Gastroesophageal sphincter (tissue), 3 donors: ENCODE results near the gene SH3RF1.

Source experiments
- CTCF ChIP-seq, 4 experiments: fragments of 200-600 bp in 2 of 4; fragments of 450-650 bp in 2 of 4; sonication (generic) in 1 of 4; IDR thresholded peaks; one replicate each; pipeline ENCODE4 v1.5.1; 2017 to 2019; ENCODE audit warnings: antibody characterized with exemption in 4 of 4, mild to moderate bottlenecking in 2 of 4, moderate library complexity in 2 of 4
- EP300 ChIP-seq: sonication (generic); formaldehyde crosslinking; IDR thresholded peaks from one replicate; pipeline ENCODE4 v1.6.1; 2017; ENCODE audit warnings: antibody characterized with exemption, mild to moderate bottlenecking
- POLR2A ChIP-seq, 2 donors: fragments of 450-650 bp; IDR thresholded peaks; one replicate each; pipeline ENCODE4 v1.6.1; 2017; ENCODE audit warnings: antibody characterized with exemption in 2 of 2, mild to moderate bottlenecking in 2 of 2, moderate library complexity in 1 of 2

- TF ChIP-seq CTCF (IDR thresholded peaks at IDR 0.05) (no peak), EP300 (no peak), POLR2A (IDR thresholded peaks at IDR 0.05) (no peak)
Observed at GRCh38 chr4:169252339-169253112, 18.2 kb downstream of the SH3RF1 start.
